ENCODE results near the gene MCTP1. TPM values are rescaled to one million over a fixed set of nuclear protein-coding genes. Genes with fewer than 3 reads are reported as not detected.
A peak's percentile ranks its signal among the peaks of the same experiment; 100 is the strongest.

MCTP1 gene
- total and polyA plus RNA-seq, 9 of the 15 experiments (the other 6 are each of a cell fraction or from before 2014, with no cell fraction given): 0.04 to 0.93 (median 0.06) TPM; not detected in 4

- TF ChIP-seq ZBTB43 (CRISPR knock-in tag; IDR thresholded peaks at IDR 0.05) (no peak), TFAP4 (CRISPR knock-in tag; IDR thresholded peaks at IDR 0.05; ENCODE audit: borderline replicate concordance) (peak; percentile 30), ATF7 (IDR thresholded peaks at IDR 0.05) (no peak), E4F1 (CRISPR knock-in tag; IDR thresholded peaks at IDR 0.05; ENCODE audit: borderline replicate concordance) (no peak), CHD1 (IDR thresholded peaks at IDR 0.05; ENCODE audit: low read length) (no peak), CEBPB (tag; IDR thresholded peaks at IDR 0.05) (no peak), THRAP3 (IDR thresholded peaks at IDR 0.05; ENCODE audit: borderline replicate concordance) (no peak), ELF2 (CRISPR knock-in tag; IDR thresholded peaks at IDR 0.05) (no peak), ZNF143 (CRISPR knock-in tag; IDR thresholded peaks at IDR 0.05) (no peak), REST (IDR thresholded peaks at IDR 0.05; ENCODE audit: borderline replicate concordance) (peak; percentile 11; the same call in 1 of the 2 replicates), REST (CRISPR knock-in tag; IDR thresholded peaks at IDR 0.05; ENCODE audit: low read depth) (no peak), ILK (tag; IDR thresholded peaks at IDR 0.05; ENCODE audit: borderline replicate concordance, low read depth) (no peak), NCOA6 (IDR thresholded peaks at IDR 0.05) (no peak), HEY1 (CRISPR knock-in tag; IDR thresholded peaks at IDR 0.05; ENCODE audit: borderline replicate concordance) (no peak), TEAD2 (tag; IDR thresholded peaks at IDR 0.05) (no peak)
Measured at GRCh38 chr5:95283761-95284571, 928 bp downstream of the MCTP1 start (continued).
